Parathyroid adenoma (tissue), 2 donors: ENCODE results near the gene PLCL1.

ENCODE experiments used
- H2AFZ ChIP-seq: fragments of 300-600 bp; sonication (generic); one replicate; pipeline ENCODE4 v1.7.0; 2017; ENCODE audit warnings: antibody characterized with exemption, mild to moderate bottlenecking
- H3K27ac ChIP-seq: fragments of 300-600 bp; sonication (generic); one replicate; pipeline ENCODE4 v1.7.0; 2017
- H3K27me3 ChIP-seq: fragments of 300-600 bp; sonication (generic); one replicate; pipeline ENCODE4 v1.7.0; 2017; ENCODE audit warnings: low read length; ENCODE audit not compliant: control insufficient read depth, insufficient read depth
- H3K36me3 ChIP-seq: fragments of 300-600 bp; sonication (generic); one replicate; pipeline ENCODE4 v1.7.0; 2017; ENCODE audit warnings: low read length; ENCODE audit not compliant: control insufficient read depth, insufficient read depth
- H3K4me1 ChIP-seq: fragments of 300-600 bp; sonication (generic); one replicate; pipeline ENCODE4 v1.7.0; 2017; ENCODE audit warnings: control low read depth
- H3K4me2 ChIP-seq: fragments of 300-600 bp; sonication (generic); one replicate; pipeline ENCODE4 v1.7.0; 2017; ENCODE audit warnings: low read length
- H3K4me3 ChIP-seq: fragments of 300-600 bp; sonication (generic); one replicate; pipeline ENCODE4 v1.7.0; 2017; ENCODE audit warnings: low read depth, low read length
- H3K79me2 ChIP-seq: fragments of 300-600 bp; sonication (generic); one replicate; pipeline ENCODE4 v1.7.0; 2017; ENCODE audit warnings: control low read depth
- H3K9ac ChIP-seq: fragments of 300-600 bp; sonication (generic); one replicate; pipeline ENCODE4 v1.7.0; 2017; ENCODE audit warnings: mild to moderate bottlenecking
- H3K9me3 ChIP-seq: fragments of 300-600 bp; sonication (generic); one replicate; pipeline ENCODE4 v1.7.0; 2017; ENCODE audit warnings: low read length; ENCODE audit not compliant: control insufficient read depth
- CTCF ChIP-seq: fragments of 300-600 bp; sonication (generic); IDR thresholded peaks from one replicate; pipeline ENCODE4 v1.7.0; 2017; ENCODE audit warnings: antibody characterized with exemption, mild to moderate bottlenecking
- donor health status: primary hyperparathyroidism.

Gene PLCL1

GRCh38 chr2:198162276-198162675, 357.9 kb downstream of the PLCL1 start:
- TF ChIP-seq CTCF, result no peak
- no peaks in the 10 kb centered on the region for H3K36me3 ChIP-seq
- H2AFZ ChIP-seq, result no peak overlapping the region
- no peaks in the 10 kb centered on the region for H3K27me3 ChIP-seq
- H3K9ac ChIP-seq, result no peak overlapping the region
- H3K9me3 ChIP-seq, result no peaks in the 10 kb centered on the region
- no peaks in the 10 kb centered on the region for H3K4me1 ChIP-seq
- no peak overlapping the region for H3K4me3 ChIP-seq
- no peak overlapping the region for H3K4me2 ChIP-seq
- H3K27ac ChIP-seq, result no peak overlapping the region
- no peaks in the 10 kb centered on the region for H3K79me2 ChIP-seq

- H3K4me1 ChIP-seq, result no peaks in the 10 kb centered on the region
- H3K79me2 ChIP-seq, result no peaks in the 10 kb centered on the region
- no peak overlapping the region for H3K9ac ChIP-seq
- no peak overlapping the region for H3K4me2 ChIP-seq
- H2AFZ ChIP-seq, result no peak overlapping the region
- no peak for TF ChIP-seq CTCF
- H3K4me3 ChIP-seq, result no peak overlapping the region
- no peaks in the 10 kb centered on the region for H3K36me3 ChIP-seq
- H3K9me3 ChIP-seq, result no peaks in the 10 kb centered on the region
- no peak overlapping the region for H3K27ac ChIP-seq
- no peaks in the 10 kb centered on the region for H3K27me3 ChIP-seq
Observed at GRCh38 chr2:198164843-198165242, 360.4 kb downstream of the PLCL1 start.

- Histone ChIP-seq H3K9ac (no peak overlapping the region), H3K27me3 (no peaks in the 10 kb centered on the region), H3K4me1 (no peaks in the 10 kb centered on the region), H3K4me2 (no peak overlapping the region), H2AFZ (no peak overlapping the region), H3K27ac (no peak overlapping the region), H3K79me2 (no peaks in the 10 kb centered on the region), H3K4me3 (no peak overlapping the region), H3K36me3 (no peaks in the 10 kb centered on the region), H3K9me3 (no peaks in the 10 kb centered on the region)
- TF ChIP-seq CTCF, result no peak
Observed at GRCh38 chr2:198165289-198165688, 360.9 kb downstream of the PLCL1 start.

- H3K4me3 ChIP-seq, result no peak overlapping the region
- no peaks in the 10 kb centered on the region for H3K4me1 ChIP-seq
- TF ChIP-seq CTCF, result no peak
- H3K27me3 ChIP-seq, result no peaks in the 10 kb centered on the region
- H3K4me2 ChIP-seq, result no peak overlapping the region
- H3K9me3 ChIP-seq, result no peaks in the 10 kb centered on the region
- H3K36me3 ChIP-seq, result no peaks in the 10 kb centered on the region
- H2AFZ ChIP-seq, result no peak overlapping the region
- no peak overlapping the region for H3K9ac ChIP-seq
- H3K27ac ChIP-seq, result no peak overlapping the region
- no peaks in the 10 kb centered on the region for H3K79me2 ChIP-seq
Observed at GRCh38 chr2:198167346-198167745, 363.0 kb downstream of the PLCL1 start.

- Histone ChIP-seq H3K4me1 (no peaks in the 10 kb centered on the region), H3K4me2 (no peak overlapping the region), H3K27ac (no peak overlapping the region), H3K9ac (no peak overlapping the region), H3K79me2 (no peaks in the 10 kb centered on the region), H3K36me3 (no peaks in the 10 kb centered on the region), H2AFZ (no peak overlapping the region), H3K4me3 (no peak overlapping the region), H3K27me3 (no peaks in the 10 kb centered on the region), H3K9me3 (no peaks in the 10 kb centered on the region)
- TF ChIP-seq CTCF, result no peak
Observed at GRCh38 chr2:198168651-198169050, 364.3 kb downstream of the PLCL1 start.
